Stomach (tissue), 9 donors: ENCODE measurements around the gene TMEM245. TPM values are rescaled to one million over a fixed set of nuclear protein-coding genes. Genes with fewer than 3 reads are reported as not detected.

Experiments used
- DNase-seq, 2 donors: peaks; one replicate each; pipeline versions ENCODE4 v3.0.0 to v3.0.0-alpha.2; 2013 to 2019
- H3K27ac ChIP-seq, 5 donors: fragments of 200-600 bp in 4 of 5; sonication (generic) in 4 of 5; one replicate each; pipeline ENCODE4 v1.5.1; 2013 to 2019; ENCODE audit warnings: mild to moderate bottlenecking in 1 of 5, moderate library complexity in 1 of 5
- H3K27me3 ChIP-seq, 3 donors: fragments of 200-600 bp; sonication (generic); one replicate each; pipeline ENCODE4 v1.5.1; 2017 to 2019; ENCODE audit warnings: mixed run types in 1 of 3
- H3K36me3 ChIP-seq, 4 donors: fragments of 200-600 bp; sonication (generic); 1 replicate in 3 of 4; 2 replicates in 1 of 4; pipeline ENCODE4 v1.5.1; 2016 to 2019
- H3K4me1 ChIP-seq, 4 donors: fragments of 200-600 bp; sonication (generic); one replicate each; pipeline ENCODE4 v1.5.1; 2016 to 2019
- H3K4me3 ChIP-seq, 4 donors: fragments of 200-600 bp; sonication (generic) in 3 of 4; one replicate each; pipeline ENCODE4 v1.5.1; 2016 to 2019; ENCODE audit warnings: mild to moderate bottlenecking in 1 of 4
- H3K9me3 ChIP-seq, 4 donors: fragments of 200-600 bp; sonication (generic); one replicate each; pipeline ENCODE4 v1.5.1; 2016 to 2019
- CTCF ChIP-seq, 7 experiments: fragments of 450-650 bp in 4 of 7; fragments of 200-600 bp in 3 of 7; sonication (generic) in 3 of 7; IDR thresholded peaks; one replicate each; pipeline ENCODE4 v1.5.1; 2016 to 2019; ENCODE audit warnings: antibody characterized with exemption in 7 of 7, control low read depth in 2 of 7, mild to moderate bottlenecking in 1 of 7
- EP300 ChIP-seq: sonication (generic); formaldehyde crosslinking; IDR thresholded peaks from one replicate; pipeline ENCODE4 v1.6.1; 2017; ENCODE audit warnings: antibody characterized with exemption
- POLR2A ChIP-seq, 4 donors: fragments of 450-650 bp; IDR thresholded peaks; one replicate each; pipeline ENCODE4 v1.6.1; 2016; ENCODE audit warnings: antibody characterized with exemption in 4 of 4, control low read depth in 2 of 4, mild to moderate bottlenecking in 1 of 4, moderate library complexity in 1 of 4
- POLR2AphosphoS5 ChIP-seq, 3 donors: sonication (generic); formaldehyde crosslinking; IDR thresholded peaks; one replicate each; pipeline ENCODE4 v1.6.1; 2016; ENCODE audit warnings: antibody characterized with exemption in 3 of 3
- WGBS, 5 donors: extraction: QIAGEN DNeasy Blood & Tissue Kit in 3 of 5; methylation state at CpG; one replicate each; pipeline versions ENCODE4 v1.1.5 to v1.1.7; 2013 to 2018; 5-methylcytosine and 5-hydroxymethylcytosine counted together
- intact Hi-C: fragments of 100-400 bp; cut with DNase I; formaldehyde crosslinking; loops from one replicate; pipeline ENCODE4 v1.15.1; 2023; ENCODE audit warnings: low total_unique reads
- polyA plus RNA-seq, 3 donors: library from polyadenylated mRNA; stranded (reverse); fragments of 200-250 nt; gene quantifications; one replicate each; pipeline ENCODE4 v1.2.3, GENCODE V29; 2013
- total RNA-seq, 5 donors: library from RNA; depleted of rRNA; stranded (reverse); fragments of >200 nt; gene quantifications; one replicate each; pipeline versions ENCODE4 v1.1.0 to v1.2.3, GENCODE V29; 2014 to 2016
- donor health status: healthy with polysubstance abuse.
- donor health status: Bipolar disorder and iron deficiency.
- donor health status: healthy.

The TMEM245 gene
- total and polyA plus RNA-seq, 8 donors: 4.0 to 107 (median 35.5) TPM

GRCh38 chr9:109022873-109023272 lies 96.9 kb downstream of the TMEM245 start:
- H3K9me3 ChIP-seq: no peaks in the 10 kb centered on the region
- H3K27me3 ChIP-seq: no peaks in the 10 kb centered on the region
- peaks cover 10 to 40% (median 27%) of the 10 kb centered on the region in 4 donors for H3K4me1 ChIP-seq
- TF ChIP-seq CTCF (IDR thresholded peaks at IDR 0.05): no peak
- TF ChIP-seq POLR2AphosphoS5 (IDR thresholded peaks at IDR 0.05): no peak
- no peak for TF ChIP-seq POLR2A (IDR thresholded peaks at IDR 0.05)
- TF ChIP-seq EP300: no peak
- H3K4me3 ChIP-seq: no peak overlapping the region
- peaks cover 8 to 33% (median 17%) of the 10 kb centered on the region in 4 donors for H3K36me3 ChIP-seq
- intact Hi-C loops: no loop called here
- DNase-seq: no peak
- no peak overlapping the region for H3K27ac ChIP-seq

GRCh38 chr9:109020581-109021511 lies 98.9 kb downstream of the TMEM245 start:
- TF ChIP-seq POLR2A (IDR thresholded peaks at IDR 0.05) (no peak), POLR2AphosphoS5 (IDR thresholded peaks at IDR 0.05) (no peak)
- Histone ChIP-seq H3K9me3 (no peaks in the 10 kb centered on the region), H3K4me3 (no peak overlapping the region), H3K4me1 (peaks cover 0 to 33% (median 21%) of the 10 kb centered on the region in 4 donors), H3K36me3 (peaks cover 8 to 33% (median 20%) of the 10 kb centered on the region in 4 donors), H3K27me3 (no peaks in the 10 kb centered on the region), H3K27ac (no peak overlapping the region)
- 79 to 88% (median 80%) methylated on average over 6 of the region's 6 CpGs for WGBS, 5 donors
- DNase-seq: no peak
- intact Hi-C loops: no loop called here

- Histone ChIP-seq H3K36me3 (peaks cover 8 to 33% (median 20%) of the 10 kb centered on the region in 4 donors), H3K9me3 (no peaks in the 10 kb centered on the region), H3K27ac (no peak overlapping the region), H3K27me3 (no peaks in the 10 kb centered on the region), H3K4me1 (peaks cover 0 to 29% (median 19%) of the 10 kb centered on the region in 4 donors), H3K4me3 (no peak overlapping the region)
- no peak for TF ChIP-seq POLR2AphosphoS5 (IDR thresholded peaks at IDR 0.05)
- no peak for TF ChIP-seq CTCF (IDR thresholded peaks at IDR 0.05)
- DNase-seq: no peak
- intact Hi-C loops: no loop called here
- 77 to 96% (median 92%) methylated on average over 3 of the region's 3 CpGs for WGBS, 5 donors
Observed at GRCh38 chr9:109020113-109020512, 99.6 kb downstream of the TMEM245 start.

GRCh38 chr9:109019420-109019819 lies 100.3 kb downstream of the TMEM245 start:
- Histone ChIP-seq H3K27ac (no peak overlapping the region), H3K4me3 (no peak overlapping the region), H3K27me3 (no peaks in the 10 kb centered on the region), H3K9me3 (no peaks in the 10 kb centered on the region), H3K36me3 (peaks cover 8 to 33% (median 20%) of the 10 kb centered on the region in 4 donors), H3K4me1 (peaks cover 5 to 35% (median 24%) of the 10 kb centered on the region in 4 donors)
- intact Hi-C loops: no loop called here
- WGBS, 5 donors: 77 to 94% (median 91%) methylated on average over 3 of the region's 3 CpGs
- TF ChIP-seq CTCF (IDR thresholded peaks at IDR 0.05) (no peak), POLR2AphosphoS5 (IDR thresholded peaks at IDR 0.05) (no peak), POLR2A (IDR thresholded peaks at IDR 0.05) (no peak), EP300 (no peak)
- no peak for DNase-seq

GRCh38 chr9:109017493-109017892 lies 102.3 kb downstream of the TMEM245 start:
- no peak for DNase-seq
- no peak for TF ChIP-seq POLR2A (IDR thresholded peaks at IDR 0.05)
- TF ChIP-seq EP300: no peak
- TF ChIP-seq CTCF (IDR thresholded peaks at IDR 0.05): no peak
- no peak for TF ChIP-seq POLR2AphosphoS5 (IDR thresholded peaks at IDR 0.05)
- 66 to 81% (median 75%) methylated on average over 6 of the region's 6 CpGs for WGBS, 5 donors
- H3K27me3 ChIP-seq: no peaks in the 10 kb centered on the region
- H3K27ac ChIP-seq: no peak overlapping the region
- H3K4me1 ChIP-seq: peaks cover 11 to 34% (median 26%) of the 10 kb centered on the region in 4 donors
- H3K9me3 ChIP-seq: no peaks in the 10 kb centered on the region
- intact Hi-C loops: no loop called here
- H3K36me3 ChIP-seq: peaks cover 8 to 25% (median 20%) of the 10 kb centered on the region in 4 donors
- no peak overlapping the region for H3K4me3 ChIP-seq
